Measurements from ENCODE around the gene YBX3.
A peak's percentile ranks its signal among the peaks of the same experiment; 100 is the strongest.

Gene YBX3

GRCh38 chr12:10688042-10688441, 35.1 kb downstream of the YBX3 start:
- no peak for TF ChIP-seq CTCF (IDR thresholded peaks at IDR 0.05; ENCODE audit: low read depth, low read length, missing control alignments)

GRCh38 chr12:10673659-10674384, 49.3 kb downstream of the YBX3 start, which contains the start of gene STYK1:
STYK1 (minus strand) TSS chr12:10674052; CDS start chr12:10634618, 39,434 bp downstream.
- TF ChIP-seq CTCF (IDR thresholded peaks at IDR 0.05; ENCODE audit: low read depth, low read length, missing control alignments), result peak; percentile 95
- peak within 1 kb of the TSS; percentile 43 for H3K4me3 ChIP-seq (replicated peaks; ENCODE audit: low read depth, low read length)
- no peak for DNase-seq (ENCODE audit: extremely low read depth, low read depth)

More at GRCh38 chr12:10688042-10688441, 35.1 kb downstream of the YBX3 start:
- H3K4me3 ChIP-seq (replicated peaks; ENCODE audit: low read depth, low read length), result no peak overlapping the region
- no peak for DNase-seq (ENCODE audit: extremely low read depth, low read depth)

GRCh38 chr12:10672231-10672868, 50.8 kb downstream of the YBX3 start:
- H3K4me3 ChIP-seq (replicated peaks; ENCODE audit: low read depth, low read length), result no peak overlapping the region
- no peak for TF ChIP-seq CTCF (IDR thresholded peaks at IDR 0.05; ENCODE audit: low read depth, low read length, missing control alignments)
- DNase-seq (ENCODE audit: extremely low read depth, low read depth), result no peak

GRCh38 chr12:10669533-10669932, 53.6 kb downstream of the YBX3 start:
- no peak for TF ChIP-seq CTCF (IDR thresholded peaks at IDR 0.05; ENCODE audit: low read depth, low read length, missing control alignments)
- no peak overlapping the region for H3K4me3 ChIP-seq (replicated peaks; ENCODE audit: low read depth, low read length)
- DNase-seq (ENCODE audit: extremely low read depth, low read depth), result no peak

- TF ChIP-seq CTCF (IDR thresholded peaks at IDR 0.05; ENCODE audit: low read depth, low read length, missing control alignments), result no peak
- no peak overlapping the region for H3K4me3 ChIP-seq (replicated peaks; ENCODE audit: low read depth, low read length)
- DNase-seq (ENCODE audit: extremely low read depth, low read depth), result no peak
Measured at GRCh38 chr12:10668526-10668925, 54.6 kb downstream of the YBX3 start.

GRCh38 chr12:10667581-10667980, 55.5 kb downstream of the YBX3 start:
- H3K4me3 ChIP-seq (replicated peaks; ENCODE audit: low read depth, low read length), result no peak overlapping the region
- TF ChIP-seq CTCF (IDR thresholded peaks at IDR 0.05; ENCODE audit: low read depth, low read length, missing control alignments), result no peak
- DNase-seq (ENCODE audit: extremely low read depth, low read depth), result no peak

Measured in HFF-Myc (cell line).